NCI-H2171 treated with DMSO at 0.1 percent for 48 hours (cell line): Measurements from ENCODE around the gene BMPR1A.
A peak's percentile ranks its signal among the peaks of the same experiment; 100 is the strongest.
"Not testable (repeated sequence)": the region's sequence is repeated elsewhere in the genome, so short reads cannot be mapped to it uniquely, and the experiment has no call there.

Experiments used
- DNase-seq: peaks from one replicate; lab custom pipeline; 2025; lab: John Stamatoyannopoulos, UW

Gene BMPR1A

DNA sequence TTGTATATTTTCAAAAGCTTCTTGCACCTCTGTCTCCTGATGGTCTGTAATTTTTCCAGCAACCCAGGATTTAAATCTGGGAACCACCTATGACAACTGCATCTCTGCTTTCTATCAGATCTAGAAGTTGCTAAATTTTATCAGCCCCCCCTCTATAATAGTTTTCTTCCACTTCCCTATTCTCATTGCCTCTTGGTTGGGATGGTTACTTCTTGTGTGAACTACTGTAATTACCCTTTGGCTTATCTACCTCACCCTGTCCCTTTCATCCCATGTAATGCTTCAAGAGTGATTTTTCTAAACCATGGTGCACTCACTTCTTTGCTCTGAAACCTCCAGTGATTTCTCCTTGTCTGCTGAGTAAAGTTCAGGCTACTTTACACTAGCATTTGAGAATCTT is 92.3 kb downstream of the BMPR1A start:
- no peak for DNase-seq

DNA sequence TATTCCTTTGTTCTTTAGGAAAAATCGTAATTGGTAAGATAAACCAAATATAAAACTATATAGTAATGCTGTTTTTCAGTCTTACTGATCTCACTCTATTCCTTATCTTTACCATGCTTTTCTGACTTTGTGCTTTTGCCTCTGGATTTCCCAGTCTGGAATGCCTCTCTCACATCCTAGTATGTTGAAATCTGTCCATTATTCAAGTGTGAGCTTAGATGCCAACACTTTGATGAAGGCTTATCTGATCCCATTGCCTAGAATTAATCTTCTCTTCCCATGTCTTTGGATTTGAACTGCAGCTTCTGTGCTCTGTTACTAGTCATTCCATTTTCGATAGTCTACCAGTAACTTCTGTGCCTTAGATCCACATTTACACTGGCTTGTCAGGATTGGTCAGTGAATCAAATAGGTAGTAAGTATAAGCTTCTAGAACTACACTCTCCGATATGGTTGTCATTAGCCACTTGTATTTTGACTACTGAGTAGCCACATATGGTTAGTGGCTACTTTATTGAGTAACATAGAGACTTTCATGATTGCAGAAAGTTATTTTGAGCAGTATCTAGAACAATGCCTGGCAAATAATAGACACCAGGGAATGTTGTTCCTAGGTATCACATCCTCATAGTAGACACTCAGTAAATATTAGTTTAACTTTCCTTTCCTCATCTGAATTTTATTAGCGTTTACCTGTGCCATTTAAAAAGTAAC is 92.9 kb downstream of the BMPR1A start:
- no peak for DNase-seq

DNA sequence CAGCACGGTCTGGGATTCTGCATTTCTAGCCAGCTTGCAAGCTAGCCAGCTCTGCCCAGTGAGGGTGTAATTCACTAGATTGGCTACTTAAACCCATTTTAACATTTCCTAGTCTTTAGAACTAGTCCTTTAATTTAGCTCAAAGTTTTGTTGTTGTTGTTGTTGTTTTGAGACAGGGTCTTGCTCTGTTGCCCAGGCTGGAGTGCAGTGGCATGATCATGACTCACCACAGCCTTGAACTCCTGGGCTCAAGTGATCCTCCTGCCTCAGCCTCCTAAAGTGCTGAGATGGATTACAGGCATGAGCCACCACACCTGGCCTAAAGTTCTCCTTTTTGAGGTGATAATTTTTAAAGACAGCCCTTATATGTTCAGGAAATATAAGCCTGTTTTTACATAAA is 94.1 kb downstream of the BMPR1A start:
- DNase-seq: no peak

DNA sequence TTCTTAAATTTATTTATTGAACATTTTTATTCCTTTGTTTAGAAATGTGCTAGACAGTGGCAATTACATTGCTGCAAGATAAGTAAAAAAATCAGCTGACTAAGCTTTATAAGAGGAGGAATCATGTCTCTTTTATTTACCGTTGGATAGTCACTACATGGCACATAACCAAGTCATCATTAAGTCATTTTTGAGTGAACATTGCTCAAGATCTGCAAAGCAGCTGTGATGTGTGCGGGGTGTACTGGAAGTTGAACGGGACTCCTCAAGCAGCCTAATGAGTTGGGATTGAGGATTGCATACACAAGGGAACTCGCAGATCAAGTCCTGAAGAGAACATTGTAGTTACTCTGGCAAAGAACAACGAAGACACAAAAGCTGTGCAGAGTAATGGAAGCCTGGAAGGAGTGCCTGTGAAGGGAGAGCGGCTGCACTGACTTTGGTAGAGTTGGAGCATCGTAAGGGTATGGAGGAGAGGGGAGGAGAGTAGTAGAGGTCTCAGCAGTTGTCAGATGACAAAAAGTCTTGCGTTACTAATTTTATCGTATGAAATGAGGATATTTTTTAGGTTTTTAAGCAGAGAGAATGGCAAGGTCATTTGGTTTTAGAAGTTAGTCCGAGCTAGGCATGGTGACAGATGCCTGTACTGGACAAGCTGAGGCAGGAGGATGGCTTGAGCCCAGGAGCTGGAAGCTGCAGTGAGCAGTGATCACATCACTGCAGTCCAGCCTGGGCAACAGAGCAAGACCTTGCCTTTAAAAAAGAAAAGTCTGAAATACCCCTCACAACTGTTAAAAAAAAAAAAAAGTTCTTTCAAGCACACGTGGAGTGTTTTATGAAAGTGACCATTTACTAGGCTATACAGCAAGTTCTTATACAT is 95.1 kb downstream of the BMPR1A start:
- DNase-seq: no peak

DNA sequence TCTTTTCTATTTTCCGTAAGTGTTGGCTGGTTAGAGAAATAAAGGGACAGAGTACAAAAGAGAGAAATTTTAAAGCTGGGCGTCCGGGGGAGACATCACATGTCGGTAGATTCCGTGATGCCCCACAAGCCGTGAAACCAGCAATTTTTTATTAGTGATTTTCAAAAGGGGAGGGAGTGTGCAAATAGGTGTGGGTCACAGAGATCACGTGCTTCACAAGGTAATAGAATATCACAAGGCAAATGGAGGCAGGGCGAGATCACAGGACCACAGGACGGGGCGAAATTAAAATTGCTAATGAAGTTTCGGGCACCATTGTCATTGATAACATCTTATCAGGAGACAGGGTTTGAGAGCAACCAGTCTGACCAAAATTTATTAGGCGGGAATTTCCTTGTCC is 97.2 kb downstream of the BMPR1A start:
- not testable (repeated sequence) for DNase-seq

DNA sequence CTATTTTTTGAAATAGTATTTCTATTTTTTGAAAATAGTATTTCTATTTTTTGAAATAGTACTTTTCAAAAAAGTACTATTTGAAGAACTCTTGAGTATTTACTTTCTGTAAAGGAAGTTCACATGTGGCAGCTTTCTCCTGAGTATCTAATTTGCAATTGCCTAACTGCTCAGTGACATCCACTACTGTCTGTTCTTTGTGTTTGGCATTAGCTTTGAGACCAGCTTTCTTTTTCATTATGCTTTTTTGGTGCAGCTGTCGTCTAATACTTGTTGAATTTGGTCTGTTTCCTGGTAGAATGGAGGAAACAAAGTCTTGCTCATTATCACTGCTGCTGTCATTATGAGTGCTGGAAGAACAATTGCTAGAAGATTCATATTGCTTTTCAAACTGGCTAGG is 99.1 kb downstream of the BMPR1A start:
- DNase-seq: no peak

DNA sequence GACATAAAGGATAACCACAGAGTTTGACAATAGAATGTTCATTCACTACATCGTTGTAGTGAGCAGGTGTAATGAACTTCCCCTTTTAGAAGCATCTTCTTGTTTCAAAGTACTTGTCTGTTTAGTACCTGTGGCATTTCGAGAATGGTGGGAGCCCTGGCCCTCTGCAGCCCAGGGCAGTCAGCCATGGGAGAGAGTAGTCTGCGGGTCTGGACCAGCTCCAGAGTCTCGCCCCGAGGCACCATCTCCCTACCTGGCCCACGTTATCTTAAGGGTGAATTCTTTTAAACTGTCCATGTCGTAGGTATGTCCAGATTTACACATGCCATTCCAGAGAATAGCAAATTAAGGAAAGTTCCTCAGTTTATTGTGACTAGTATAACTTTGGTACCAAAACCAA is 99.7 kb downstream of the BMPR1A start:
- DNase-seq: no peak

DNA sequence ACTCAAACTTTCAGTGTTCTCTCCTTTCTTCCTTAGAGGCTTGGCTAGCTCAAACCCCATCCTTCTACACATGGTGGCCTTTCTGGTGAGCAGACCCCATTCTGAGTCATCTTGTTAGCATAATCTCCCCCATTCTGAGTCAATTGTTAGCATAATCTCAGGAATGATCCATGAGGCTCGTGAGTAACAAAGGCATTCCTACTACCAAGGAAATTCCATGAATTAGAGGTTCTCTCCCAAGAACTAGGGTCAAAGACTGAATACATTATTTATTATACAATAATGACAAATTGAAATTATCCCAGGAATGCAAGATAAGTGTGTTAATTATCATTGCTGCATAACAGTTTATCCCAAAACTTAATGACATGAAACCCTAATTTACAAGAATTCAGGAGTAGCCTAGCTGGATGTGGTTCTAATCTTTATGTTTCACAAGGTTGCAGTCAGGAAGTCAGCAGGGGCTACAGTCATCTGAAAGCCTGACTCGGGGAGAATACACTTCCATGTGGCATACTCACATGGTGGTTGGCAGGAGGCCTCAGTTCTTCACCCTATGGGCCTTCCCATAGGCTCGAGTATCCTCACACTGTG is 100.8 kb downstream of the BMPR1A start:
- DNase-seq: peak; percentile 57

DNA sequence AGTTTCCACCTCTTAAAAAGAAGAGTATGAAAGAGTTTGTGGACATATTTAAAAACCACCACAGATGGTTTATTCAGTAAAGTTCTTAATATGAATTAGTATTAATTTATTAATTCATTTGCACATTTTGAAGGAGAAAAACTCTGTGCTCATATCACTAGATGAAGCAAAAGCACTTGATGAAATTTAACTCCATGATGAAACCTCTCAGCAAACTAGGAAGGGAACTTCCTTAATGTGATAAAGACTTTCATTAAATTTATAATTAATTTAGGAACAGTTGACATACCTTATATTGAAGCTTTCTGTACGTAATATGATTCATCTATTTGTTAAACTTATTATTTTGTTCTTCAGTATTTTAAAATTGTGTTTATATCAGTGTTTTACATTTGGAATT is 101.6 kb downstream of the BMPR1A start:
- no peak for DNase-seq

DNA sequence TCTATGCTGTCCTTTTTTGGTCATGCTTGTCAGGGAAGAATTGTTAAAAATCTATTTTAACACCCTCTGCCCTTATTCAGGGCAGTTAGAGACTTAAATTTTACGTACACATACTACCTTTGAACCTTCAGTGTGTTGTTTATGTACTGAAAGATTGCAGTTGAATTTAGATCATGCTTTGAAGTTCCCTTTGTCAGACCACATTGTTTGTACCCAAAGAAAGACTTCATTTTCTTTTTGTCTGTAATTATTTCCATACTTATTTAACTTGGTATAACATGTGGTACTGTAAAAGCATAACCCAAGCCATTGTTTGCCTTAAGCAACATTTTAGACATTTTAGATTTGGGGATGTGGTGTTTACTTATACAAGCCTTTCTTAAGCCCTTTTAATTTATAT is 104.9 kb downstream of the BMPR1A start:
- no peak for DNase-seq

DNA sequence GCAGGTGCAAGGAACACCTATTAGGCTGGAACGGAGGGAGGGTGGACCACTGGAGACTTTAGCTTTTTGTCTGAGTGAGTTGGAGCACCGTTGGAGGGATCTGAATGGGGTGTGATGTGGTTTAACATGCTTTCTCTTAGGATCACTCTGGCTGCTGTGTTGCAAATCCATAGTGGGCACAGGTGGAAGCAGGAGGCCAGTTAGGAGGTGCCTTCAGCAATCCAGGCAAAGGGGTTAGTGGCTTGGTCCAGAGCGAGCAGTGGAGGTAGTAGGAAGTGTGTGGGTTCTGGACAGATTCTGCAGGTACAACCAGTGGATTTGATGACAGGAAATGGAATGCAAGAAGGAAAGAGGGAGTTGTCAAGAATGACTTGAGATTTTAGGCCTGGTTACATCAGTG is 106.0 kb downstream of the BMPR1A start:
- DNase-seq: no peak

DNA sequence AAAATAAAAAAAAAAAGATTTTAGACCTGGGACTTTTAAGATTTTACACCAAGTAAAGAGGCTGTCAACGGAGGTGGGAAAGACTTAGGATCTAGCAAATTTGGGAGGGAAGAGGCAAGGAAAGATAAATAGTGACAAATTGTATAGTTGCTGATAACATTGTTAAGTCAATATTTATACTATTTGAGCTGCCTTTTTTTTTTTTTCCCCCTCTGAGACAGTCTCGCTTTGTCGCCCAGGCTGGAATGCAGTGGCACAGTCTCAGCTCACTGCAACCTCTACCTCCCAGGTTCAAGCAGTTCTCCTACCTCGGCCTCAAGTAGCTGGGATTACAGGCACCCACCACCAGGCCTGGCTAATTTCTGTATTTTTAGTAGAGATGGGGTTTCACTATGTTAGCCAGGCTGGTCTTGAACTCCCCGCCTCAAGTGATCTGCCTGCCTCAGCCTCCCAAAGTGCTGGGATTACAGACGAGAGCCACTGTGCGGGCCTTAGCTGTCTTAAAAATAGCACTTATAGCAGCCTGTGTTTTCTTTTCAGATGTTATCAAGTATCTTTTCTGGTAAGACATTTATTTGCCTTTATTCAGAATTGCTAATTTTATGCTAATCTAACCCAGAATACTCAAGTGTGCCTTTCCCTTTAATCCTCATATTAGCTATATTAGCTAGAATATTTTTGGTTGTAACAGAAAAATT is 106.5 kb downstream of the BMPR1A start:
- no peak for DNase-seq

DNA sequence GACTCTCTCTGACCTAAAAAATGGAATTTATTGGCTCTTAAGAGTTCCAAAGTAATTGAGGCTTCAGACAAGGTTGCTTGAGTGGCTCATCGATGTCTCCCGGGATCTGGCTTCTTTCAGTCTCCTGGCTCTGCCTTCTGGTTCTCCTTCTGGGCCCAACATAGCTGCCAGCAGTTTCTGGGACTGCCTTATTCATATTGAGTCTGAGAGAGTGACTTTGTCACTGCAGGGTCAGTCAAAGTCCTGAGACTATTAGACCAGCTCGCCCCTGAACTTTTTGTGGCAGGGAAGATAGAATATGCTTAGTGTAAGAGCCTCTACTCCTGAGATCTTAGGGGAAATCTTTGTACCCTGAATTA is 107.0 kb downstream of the BMPR1A start:
- peak; percentile 21 for DNase-seq

DNA sequence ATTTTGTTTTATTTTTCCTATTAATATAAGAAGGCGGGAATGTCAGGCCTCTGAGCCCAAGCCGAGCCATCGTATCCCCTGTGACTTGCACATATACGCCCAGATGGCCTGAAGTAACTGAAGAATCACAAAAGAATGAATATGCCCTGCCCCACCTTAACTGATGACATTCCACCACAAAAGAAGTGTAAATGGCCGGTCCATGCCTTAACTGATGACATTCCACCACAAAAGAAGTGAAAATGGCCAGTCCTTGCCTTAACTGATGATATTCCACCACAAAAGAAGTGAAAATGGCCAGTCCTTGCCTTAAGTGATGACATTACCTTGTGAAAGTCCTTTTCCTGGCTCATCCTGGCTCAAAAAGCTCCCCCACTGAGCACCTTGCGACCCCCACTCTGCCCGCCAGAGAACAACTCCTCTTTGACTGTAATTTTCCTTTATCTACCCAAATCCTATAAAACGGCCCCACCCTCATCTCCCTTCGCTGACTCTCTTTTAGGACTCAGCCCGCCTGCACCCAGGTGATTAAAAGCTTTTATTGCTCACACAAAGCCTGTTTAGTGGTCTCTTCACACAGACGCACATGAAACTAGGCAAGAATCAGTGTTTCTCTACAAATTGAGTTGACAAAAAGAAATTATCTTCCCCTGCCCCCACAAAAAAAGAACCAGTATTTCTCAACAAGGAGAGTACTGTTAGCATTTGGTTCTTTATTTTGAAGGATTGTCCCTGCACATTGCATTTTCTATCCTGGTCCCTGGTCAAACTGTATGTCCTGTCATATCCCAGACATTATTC is 108.8 kb downstream of the BMPR1A start:
- not testable (repeated sequence) for DNase-seq

DNA sequence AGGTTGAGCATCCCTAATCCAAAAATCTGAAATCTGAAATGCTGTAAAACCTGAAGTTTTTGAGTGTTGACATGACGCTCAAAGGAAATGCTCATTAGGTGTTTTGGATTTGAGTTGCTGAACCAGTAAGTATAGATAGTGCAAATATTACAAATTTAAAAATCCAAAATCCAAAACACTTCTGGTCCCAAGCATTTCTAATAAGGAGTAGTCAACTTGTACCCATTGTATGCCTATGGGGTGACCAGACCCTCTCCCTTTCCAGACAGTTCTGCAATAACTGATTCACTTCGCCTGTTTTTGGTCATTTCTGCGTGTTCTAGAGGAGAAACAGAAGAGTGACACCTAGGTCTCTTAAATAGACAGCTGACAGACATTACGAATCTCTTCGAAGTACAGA is 110.7 kb downstream of the BMPR1A start:
- DNase-seq: no peak

DNA sequence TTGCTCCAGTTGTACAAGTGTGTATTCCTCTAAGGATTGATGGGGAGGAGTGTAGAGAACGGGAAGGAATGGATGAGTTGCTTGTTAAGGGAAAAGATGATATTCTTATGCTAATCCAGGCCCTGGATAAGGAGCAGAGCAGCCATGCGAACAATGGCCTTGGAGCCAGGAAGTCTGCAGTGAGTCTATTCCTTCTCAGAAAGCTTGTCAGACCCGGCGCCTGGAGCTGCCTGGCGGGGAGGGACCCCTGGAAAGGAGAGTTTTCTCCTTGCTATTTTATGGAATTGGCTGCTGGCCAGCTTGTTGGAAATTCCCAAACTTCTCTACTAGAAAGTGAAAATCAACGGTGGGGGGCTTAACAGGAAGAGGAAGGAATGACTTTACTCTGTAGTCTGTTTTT is 111.9 kb downstream of the BMPR1A start:
- peak; percentile 12 for DNase-seq

DNA sequence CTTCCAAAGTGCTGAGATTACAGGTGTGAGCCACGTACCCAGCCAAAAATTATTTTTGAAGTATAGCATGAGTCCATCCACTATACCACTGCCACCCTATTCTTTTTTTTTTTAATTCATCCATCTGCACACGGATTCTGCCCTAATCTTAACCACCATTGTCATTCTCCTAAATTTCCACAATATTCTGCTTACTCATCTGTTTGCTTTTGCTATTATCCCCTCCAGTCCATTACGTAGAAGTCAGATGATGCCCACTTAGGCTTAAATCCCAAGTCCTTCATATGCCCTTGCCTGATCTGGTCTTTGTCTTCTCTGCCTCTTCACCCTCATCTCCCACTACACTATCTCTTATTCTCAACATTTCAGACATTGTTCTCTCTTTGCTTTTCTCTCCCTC is 114.3 kb downstream of the BMPR1A start:
- DNase-seq: no peak

DNA sequence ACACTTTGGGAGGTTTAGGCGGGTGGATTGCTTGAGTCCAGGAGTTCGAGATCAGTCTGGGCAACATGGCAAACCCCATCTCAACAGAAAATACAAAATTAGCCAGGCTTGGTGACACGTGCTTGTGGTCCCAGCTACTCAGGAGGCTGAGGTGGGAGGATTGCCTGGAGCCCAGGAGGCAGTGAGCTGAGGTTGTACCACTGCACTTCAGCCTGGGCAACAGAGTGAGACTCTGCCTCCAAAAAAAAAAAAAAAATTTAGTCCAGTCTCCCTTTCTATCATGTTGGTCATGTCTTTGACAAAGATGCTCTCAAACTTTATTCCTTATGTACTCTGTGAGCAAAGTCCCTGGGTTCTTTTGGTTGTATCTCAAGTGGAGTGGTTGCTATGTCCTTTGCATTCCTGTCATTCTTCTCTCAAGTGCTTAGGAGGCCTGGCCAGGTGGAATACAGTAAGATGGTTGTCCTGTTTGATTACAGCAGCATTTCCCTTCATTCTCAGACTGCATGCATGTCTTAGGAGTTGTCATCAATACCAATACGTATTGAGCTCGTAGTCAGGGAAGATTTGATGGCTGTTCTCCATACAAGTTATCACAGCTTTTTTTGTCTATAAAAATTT is 115.3 kb downstream of the BMPR1A start:
- no peak for DNase-seq

DNA sequence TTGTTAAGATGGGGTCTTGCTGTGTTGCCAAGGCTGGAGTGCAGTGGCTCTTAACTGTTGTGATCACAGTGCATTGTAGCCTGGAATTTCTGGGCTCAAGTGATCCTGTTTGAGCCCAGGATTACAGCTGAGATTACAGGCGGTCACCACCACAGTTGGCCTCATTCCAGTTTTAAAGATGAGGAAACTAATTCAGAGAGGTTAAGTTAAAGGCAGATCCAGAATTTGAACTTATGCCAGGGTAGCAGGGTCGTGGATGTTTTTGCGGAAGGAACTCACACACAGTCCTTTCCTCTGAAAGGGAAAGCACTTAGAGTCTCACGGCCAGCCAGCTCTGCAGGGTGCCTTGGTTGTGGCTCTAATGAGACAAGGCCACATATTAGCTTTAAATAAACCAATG is 116.3 kb downstream of the BMPR1A start:
- DNase-seq: no peak

DNA sequence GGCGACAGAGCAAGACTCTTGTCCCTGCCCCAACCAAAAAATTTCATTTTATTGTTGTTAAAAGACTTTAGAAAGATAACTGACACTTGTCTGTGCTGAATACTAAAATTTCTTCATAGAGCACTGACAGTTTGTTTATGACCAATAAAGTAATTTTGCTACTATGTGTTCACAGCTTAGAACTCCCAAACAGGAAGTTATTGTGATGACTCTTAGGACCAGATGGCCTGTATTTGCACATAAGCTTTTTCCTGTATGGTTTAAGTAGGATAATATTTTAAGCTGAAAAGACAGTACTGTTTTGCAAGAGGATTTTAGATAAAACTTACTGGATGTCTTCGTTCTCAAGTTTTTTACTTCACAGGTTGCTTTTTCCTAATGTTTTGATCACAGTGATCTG is 120.3 kb downstream of the BMPR1A start:
- DNase-seq: no peak

DNA sequence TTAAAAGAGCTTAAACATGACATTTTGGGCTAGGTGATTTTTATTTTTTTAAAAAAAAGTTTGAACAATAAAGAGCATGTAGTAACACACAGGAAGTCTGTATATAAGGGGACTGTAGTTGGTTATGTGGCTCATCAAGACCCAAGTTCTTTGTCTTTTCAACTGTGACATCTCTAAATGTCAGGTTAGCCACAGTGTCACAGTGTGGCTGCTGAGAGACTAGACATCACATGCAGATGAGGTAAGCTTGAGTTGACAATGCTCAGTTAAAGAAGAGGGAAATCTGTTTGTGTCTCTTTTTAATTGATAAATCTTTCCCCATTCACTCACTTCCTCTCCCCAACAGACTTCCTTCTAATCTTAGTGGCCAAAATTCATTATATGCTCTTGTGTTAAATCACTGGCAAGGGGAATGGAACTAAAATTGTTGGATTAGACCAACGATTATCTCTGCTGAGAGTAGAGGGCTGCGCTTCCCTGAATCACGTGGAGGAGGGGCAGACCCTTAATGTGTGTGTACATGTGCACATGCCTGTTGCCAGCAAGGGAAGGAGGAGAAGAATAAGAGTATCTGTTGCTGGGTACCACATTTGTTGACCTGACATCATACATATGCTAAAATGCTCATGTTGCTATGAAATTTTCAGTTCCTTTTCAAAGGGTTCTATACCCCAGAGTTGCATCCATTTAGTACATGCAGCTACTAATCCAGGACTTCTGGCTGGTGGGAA is 122.7 kb downstream of the BMPR1A start:
- no peak for DNase-seq
